Frontal cortex (tissue), 4 donors: Measurements from ENCODE around the gene SLC12A6. TPM values are rescaled to one million over a fixed set of nuclear protein-coding genes. Genes with fewer than 3 reads are reported as not detected.

Experiments
- DNase-seq, 2 donors: peaks; one replicate each; pipeline ENCODE4 v3.0.0; 2012; ENCODE audit warnings: low spot score in 2 of 2
- FAIRE-seq: peaks from 2 replicates; lab custom pipeline; 2012; peaks lifted over from hg19 to GRCh38; lab: Jason Lieb, UNC
- total RNA-seq: library from RNA; depleted of rRNA; stranded (reverse); fragments of >200 nt; gene quantifications from one replicate; pipeline ENCODE4 v1.2.3, GENCODE V29; 2014
- donor health status: control.
- donor health status: control.
- donor health status: control.

Gene SLC12A6
- total RNA-seq, 1 donor from 2014 or later: 26.5 TPM

GRCh38 chr15:34334672-34335071 lies 2.9 kb downstream of the SLC12A6 start:
- no peak for DNase-seq
- no peak for FAIRE-seq

GRCh38 chr15:34332553-34333120 lies 4.9 kb downstream of the SLC12A6 start:
- DNase-seq: no peak
- no peak for FAIRE-seq

- FAIRE-seq (no peak), DNase-seq (no peak)
Observed at GRCh38 chr15:34331809-34332208, 5.8 kb downstream of the SLC12A6 start.

GRCh38 chr15:34330279-34330678 lies 7.3 kb downstream of the SLC12A6 start:
- FAIRE-seq (no peak), DNase-seq (no peak)

GRCh38 chr15:34329006-34329405 lies 8.6 kb downstream of the SLC12A6 start:
- FAIRE-seq (no peak), DNase-seq (no peak)

GRCh38 chr15:34327906-34328305 lies 9.7 kb downstream of the SLC12A6 start:
- FAIRE-seq (no peak), DNase-seq (no peak)

- FAIRE-seq: no peak
- DNase-seq: no peak
Observed at GRCh38 chr15:34325368-34325767, 12.2 kb downstream of the SLC12A6 start.

GRCh38 chr15:34324933-34325332 lies 12.6 kb downstream of the SLC12A6 start:
- FAIRE-seq: no peak

GRCh38 chr15:34323217-34323616 lies 14.4 kb downstream of the SLC12A6 start:
- DNase-seq (no peak), FAIRE-seq (no peak)

More at GRCh38 chr15:34324933-34325332, 12.6 kb downstream of the SLC12A6 start:
- no peak for DNase-seq

GRCh38 chr15:34318277-34319079 lies 19.1 kb downstream of the SLC12A6 start:
- FAIRE-seq (no peak), DNase-seq (no peak)

GRCh38 chr15:34314491-34315490 lies 22.8 kb downstream of the SLC12A6 start:
- no peak for FAIRE-seq

GRCh38 chr15:34311563-34311962 lies 26.0 kb downstream of the SLC12A6 start:
- FAIRE-seq (no peak), DNase-seq (no peak)

More at GRCh38 chr15:34314491-34315490, 22.8 kb downstream of the SLC12A6 start:
- no peak for DNase-seq

GRCh38 chr15:34304613-34305012 lies 33.0 kb downstream of the SLC12A6 start:
- DNase-seq (no peak), FAIRE-seq (no peak)

- FAIRE-seq (no peak), DNase-seq (no peak)
Observed at GRCh38 chr15:34301058-34301457, 36.5 kb downstream of the SLC12A6 start.

- FAIRE-seq (no peak), DNase-seq (no peak)
Observed at GRCh38 chr15:34297059-34297458, 40.5 kb downstream of the SLC12A6 start.

- FAIRE-seq (no peak), DNase-seq (no peak)
Observed at GRCh38 chr15:34292621-34293020, 45.0 kb downstream of the SLC12A6 start.

GRCh38 chr15:34284937-34285336 lies 52.6 kb downstream of the SLC12A6 start:
- FAIRE-seq (no peak), DNase-seq (no peak)

- no peak for FAIRE-seq
Observed at GRCh38 chr15:34282384-34282783, 55.2 kb downstream of the SLC12A6 start.

GRCh38 chr15:34280193-34280592 lies 57.4 kb downstream of the SLC12A6 start:
- no peak for FAIRE-seq
- DNase-seq: no peak

More at GRCh38 chr15:34282384-34282783, 55.2 kb downstream of the SLC12A6 start:
- DNase-seq: no peak

- no peak for DNase-seq
- no peak for FAIRE-seq
Observed at GRCh38 chr15:34279368-34279767, 58.2 kb downstream of the SLC12A6 start.
